Mucosa of rectum (tissue), 2 donors: ENCODE measurements around the gene RTCB.

Source experiments
- H3K27ac ChIP-seq, 2 donors: one replicate each; pipeline ENCODE4 v1.7.0; 2013; ENCODE audit warnings: inconsistent platforms in 2 of 2, low read depth in 2 of 2, low read length in 2 of 2
- H3K27me3 ChIP-seq, 2 donors: one replicate each; pipeline ENCODE4 v1.7.0; 2013; ENCODE audit warnings: low read length in 2 of 2; ENCODE audit not compliant: control insufficient read depth in 2 of 2, insufficient read depth in 2 of 2
- H3K36me3 ChIP-seq, 2 donors: one replicate each; pipeline ENCODE4 v1.7.0; 2013; ENCODE audit warnings: low read length in 2 of 2; ENCODE audit not compliant: control insufficient read depth in 2 of 2, insufficient read depth in 2 of 2
- H3K4me1 ChIP-seq, 2 donors: one replicate each; pipeline ENCODE4 v1.7.0; 2013; ENCODE audit warnings: low read length in 2 of 2, mild to moderate bottlenecking in 1 of 2; ENCODE audit not compliant: control insufficient read depth in 2 of 2, insufficient read depth in 2 of 2
- H3K4me3 ChIP-seq, 2 donors: one replicate each; pipeline ENCODE4 v1.7.0; 2013; ENCODE audit warnings: low read length in 2 of 2
- H3K9ac ChIP-seq, 2 donors: one replicate each; pipeline ENCODE4 v1.7.0; 2013; ENCODE audit warnings: low read length in 2 of 2, low read depth in 1 of 2, mild to moderate bottlenecking in 1 of 2
- H3K9me3 ChIP-seq, 2 donors: one replicate each; pipeline ENCODE4 v1.7.0; 2013; ENCODE audit warnings: low read length in 2 of 2; ENCODE audit not compliant: control insufficient read depth in 2 of 2
- donor health status: healthy.
- donor health status: Normal muscosa, but diverticular disease.

The RTCB gene

GRCh38 chr22:32401486-32401885 lies 10.6 kb downstream of the RTCB start:
- H3K4me1 ChIP-seq = no peaks in the 10 kb centered on the region
- no peak overlapping the region for H3K4me3 ChIP-seq
- no peaks in the 10 kb centered on the region for H3K9me3 ChIP-seq
- H3K27ac ChIP-seq = no peak overlapping the region
- H3K9ac ChIP-seq = no peak overlapping the region
- peaks cover 78 to 83% of the 10 kb centered on the region in 2 donors for H3K36me3 ChIP-seq
- no peaks in the 10 kb centered on the region for H3K27me3 ChIP-seq

- Histone ChIP-seq H3K9me3 (no peaks in the 10 kb centered on the region), H3K27me3 (no peaks in the 10 kb centered on the region), H3K4me1 (no peaks in the 10 kb centered on the region), H3K4me3 (no peak overlapping the region), H3K9ac (no peak overlapping the region), H3K27ac (no peak overlapping the region), H3K36me3 (peaks cover 92 to 95% of the 10 kb centered on the region in 2 donors)
Measured at GRCh38 chr22:32396746-32397145, 15.3 kb downstream of the RTCB start.

GRCh38 chr22:32396255-32396654 lies 15.8 kb downstream of the RTCB start:
- Histone ChIP-seq H3K27me3 (no peaks in the 10 kb centered on the region), H3K27ac (no peak overlapping the region), H3K9ac (no peak overlapping the region), H3K4me1 (no peaks in the 10 kb centered on the region), H3K9me3 (no peaks in the 10 kb centered on the region), H3K4me3 (no peak overlapping the region), H3K36me3 (peaks cover 91 to 92% of the 10 kb centered on the region in 2 donors)

DNA sequence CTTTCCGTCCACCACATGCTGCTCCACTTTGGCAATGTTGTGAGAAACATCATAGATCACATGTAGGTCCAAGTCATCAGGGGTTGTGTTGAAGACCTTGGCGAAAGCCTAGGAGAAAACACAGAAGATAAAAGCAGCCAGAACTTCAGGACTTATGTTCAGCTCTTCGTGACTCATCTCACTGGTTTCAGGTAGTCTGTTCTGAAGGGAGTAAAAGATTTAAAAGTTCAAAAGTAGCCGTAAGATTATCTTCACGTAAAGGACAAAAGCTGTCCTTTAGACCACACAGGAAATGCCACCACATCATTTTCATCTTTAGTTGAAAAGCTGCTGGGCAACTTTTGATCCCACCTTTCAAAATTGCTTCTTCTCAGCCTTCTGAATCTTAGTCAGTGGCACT lies 16.9 kb downstream of the RTCB start:
- H3K4me3 ChIP-seq = no peak overlapping the region
- no peaks in the 10 kb centered on the region for H3K4me1 ChIP-seq
- H3K36me3 ChIP-seq = peaks cover 84% of the 10 kb centered on the region in 2 donors
- H3K27me3 ChIP-seq = no peaks in the 10 kb centered on the region
- no peak overlapping the region for H3K27ac ChIP-seq
- no peaks in the 10 kb centered on the region for H3K9me3 ChIP-seq
- H3K9ac ChIP-seq = no peak overlapping the region

GRCh38 chr22:32389685-32390084 lies 22.4 kb downstream of the RTCB start:
- peaks cover 69 to 72% of the 10 kb centered on the region in 2 donors for H3K36me3 ChIP-seq
- H3K9me3 ChIP-seq = no peaks in the 10 kb centered on the region

DNA sequence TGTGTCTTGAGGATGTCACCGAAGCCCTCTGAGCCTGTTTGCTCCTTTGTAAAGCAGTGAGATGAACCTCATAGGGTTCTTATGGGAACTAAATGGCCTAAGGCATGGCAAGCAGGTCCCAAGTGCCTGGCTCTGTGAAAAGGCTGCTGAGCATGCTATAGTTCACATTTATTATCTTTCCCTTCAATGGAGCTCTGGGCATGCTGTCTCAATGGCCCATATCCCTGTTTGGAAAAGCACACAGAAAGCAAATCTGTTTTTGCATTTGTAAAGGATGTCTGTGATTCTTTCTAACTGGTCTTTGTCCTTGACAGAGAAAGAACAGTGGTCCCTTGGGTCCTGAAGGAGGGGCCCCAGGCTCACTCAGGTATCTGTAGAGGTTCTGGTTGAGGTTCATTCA lies 26.4 kb downstream of the RTCB start:
- no peaks in the 10 kb centered on the region for H3K4me1 ChIP-seq
- no peaks in the 10 kb centered on the region for H3K27me3 ChIP-seq
- no peaks in the 10 kb centered on the region for H3K9me3 ChIP-seq
- no peak overlapping the region for H3K27ac ChIP-seq
- H3K36me3 ChIP-seq = peaks cover 35 to 41% of the 10 kb centered on the region in 2 donors
- no peak overlapping the region for H3K9ac ChIP-seq
- no peak overlapping the region for H3K4me3 ChIP-seq

More at GRCh38 chr22:32389685-32390084, 22.4 kb downstream of the RTCB start:
- Histone ChIP-seq H3K4me3 (no peak overlapping the region), H3K27ac (no peak overlapping the region), H3K9ac (no peak overlapping the region), H3K27me3 (no peaks in the 10 kb centered on the region), H3K4me1 (no peaks in the 10 kb centered on the region)

DNA sequence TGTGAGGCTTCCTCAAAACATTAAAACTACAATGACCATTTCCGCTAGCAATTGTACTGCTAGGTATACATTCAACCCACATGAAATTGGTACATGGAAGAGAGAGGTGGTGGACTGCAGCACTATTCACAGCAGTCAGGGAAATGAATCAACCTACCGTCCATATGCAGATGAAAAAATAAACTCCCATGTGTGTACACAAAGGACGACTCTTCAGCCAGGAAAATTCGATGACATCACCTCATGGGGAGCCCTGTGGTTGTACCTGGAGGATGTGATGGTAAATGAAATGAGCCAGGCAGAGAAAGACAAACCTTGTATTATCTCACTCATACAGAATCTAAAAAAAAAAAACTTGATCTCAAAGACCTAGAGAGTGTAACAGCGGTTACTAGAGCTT lies 31.1 kb downstream of the RTCB start:
- Histone ChIP-seq H3K9ac (no peak overlapping the region), H3K36me3 (peaks cover 6% of the 10 kb centered on the region in 2 donors), H3K9me3 (no peaks in the 10 kb centered on the region), H3K4me3 (no peak overlapping the region), H3K4me1 (no peaks in the 10 kb centered on the region), H3K27me3 (no peaks in the 10 kb centered on the region), H3K27ac (no peak overlapping the region)

- Histone ChIP-seq H3K4me3 (no peak overlapping the region), H3K9me3 (no peaks in the 10 kb centered on the region), H3K27ac (no peak overlapping the region), H3K9ac (no peak overlapping the region), H3K36me3 (no peaks in the 10 kb centered on the region), H3K4me1 (no peaks in the 10 kb centered on the region), H3K27me3 (no peaks in the 10 kb centered on the region)
Measured at GRCh38 chr22:32378707-32379272, 33.3 kb downstream of the RTCB start.

DNA sequence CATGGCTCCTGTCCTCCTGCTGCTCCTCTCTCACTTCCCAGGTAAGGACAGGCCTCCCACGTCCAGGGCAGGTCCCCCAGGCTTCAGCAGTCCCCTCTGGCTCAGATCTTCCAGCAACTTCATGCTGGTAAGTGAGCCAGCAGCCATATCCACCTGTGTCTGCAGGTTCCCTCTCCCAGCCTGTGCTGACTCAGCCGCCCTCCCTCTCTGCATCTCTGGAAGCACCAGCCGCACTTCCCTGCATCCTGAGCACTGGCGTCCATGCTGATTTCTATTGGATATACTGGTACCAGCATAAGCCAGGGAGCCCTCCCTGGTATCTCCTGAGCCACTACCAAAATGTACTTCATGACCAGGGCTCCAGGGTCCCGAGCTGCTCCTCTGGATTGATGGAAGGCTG lies 35.4 kb downstream of the RTCB start:
- no peaks in the 10 kb centered on the region for H3K9me3 ChIP-seq
- no peak overlapping the region for H3K4me3 ChIP-seq
- H3K9ac ChIP-seq = no peak overlapping the region
- H3K4me1 ChIP-seq = no peaks in the 10 kb centered on the region
- no peaks in the 10 kb centered on the region for H3K36me3 ChIP-seq
- no peaks in the 10 kb centered on the region for H3K27me3 ChIP-seq
- H3K27ac ChIP-seq = no peak overlapping the region

- H3K4me1 ChIP-seq = no peaks in the 10 kb centered on the region
- H3K9ac ChIP-seq = no peak overlapping the region
- H3K27ac ChIP-seq = no peak overlapping the region
- H3K36me3 ChIP-seq = no peaks in the 10 kb centered on the region
- H3K9me3 ChIP-seq = no peaks in the 10 kb centered on the region
- no peak overlapping the region for H3K4me3 ChIP-seq
- H3K27me3 ChIP-seq = no peaks in the 10 kb centered on the region
Measured at GRCh38 chr22:32375678-32376450, 36.2 kb downstream of the RTCB start.
